PC-3 (cell line): ENCODE data around the gene RRAGC. TPM values are rescaled to one million over a fixed set of nuclear protein-coding genes. Genes with fewer than 3 reads are reported as not detected.

ENCODE experiments used
- ATAC-seq: fragments of 200-7000 bp; cut with Tn5 transposase; 2 replicates; pipeline ENCODE4 v1.9.1; 2020; ENCODE audit warnings: mild to moderate bottlenecking, moderate library complexity
- BruUV-seq: library from RNA; stranded (reverse); fragments of 400-500 nt; replicated peaks from 2 replicates; lab custom pipeline; 2021; lab: Mats Ljungman, UMichigan
- CTCF ChIA-PET: fragments of 300-600 bp; sonication (Branson Sonifier 250); formaldehyde crosslinking; loops from one replicate; lab custom pipeline; 2022; ENCODE audit warnings: antibody characterized with exemption; lab: Charles Lee
- POLR2A ChIA-PET: fragments of 300-600 bp; sonication (Branson Sonifier 250); formaldehyde crosslinking; loops from one replicate; lab custom pipeline; 2022; ENCODE audit warnings: antibody characterized with exemption; ENCODE audit not compliant: unreplicated experiment; lab: Charles Lee
- DNase-seq: peaks from one replicate; pipeline ENCODE4 v3.0.0-alpha.2; 2015
- H2AFZ ChIP-seq: fragments of 300-600 bp; sonication (generic); 2 replicates; pipeline ENCODE4 v1.6.0; 2016; ENCODE audit warnings: antibody characterized with exemption, low read length
- H3F3A ChIP-seq: fragments of 300-600 bp; sonication (generic); one replicate; pipeline ENCODE4 v1.6.0; 2017; ENCODE audit warnings: antibody characterized with exemption, low read length, control low read depth, mild to moderate bottlenecking; ENCODE audit not compliant: unreplicated experiment
- H3K27ac ChIP-seq: fragments of 300-600 bp; sonication (generic); 2 replicates; pipeline ENCODE4 v1.5.1; 2016; ENCODE audit warnings: mild to moderate bottlenecking, low read length
- H3K27me3 ChIP-seq: fragments of 300-600 bp; sonication (generic); 2 replicates; pipeline ENCODE4 v1.6.1; 2016; ENCODE audit warnings: low read length, mixed read lengths
- H3K36me3 ChIP-seq: fragments of 300-600 bp; sonication (generic); 2 replicates; pipeline ENCODE4 v1.6.1; 2016; ENCODE audit warnings: low read depth, mixed run types, low read length, mixed read lengths
- H3K4me1 ChIP-seq: fragments of 300-600 bp; sonication (generic); 2 replicates; pipeline ENCODE4 v1.5.1; 2016; ENCODE audit warnings: low read length; ENCODE audit not compliant: insufficient read depth
- H3K4me2 ChIP-seq: fragments of 300-600 bp; sonication (generic); 2 replicates; pipeline ENCODE4 v1.6.0; 2016; ENCODE audit warnings: low read length
- H3K4me3 ChIP-seq: fragments of 300-600 bp; sonication (generic); 2 replicates; pipeline ENCODE4 v1.5.1; 2016; ENCODE audit warnings: mild to moderate bottlenecking, low read length, mixed read lengths
- H3K79me2 ChIP-seq: fragments of 300-600 bp; sonication (generic); 2 replicates; pipeline ENCODE4 v1.6.1; 2017; ENCODE audit warnings: low read length, mixed read lengths
- H3K9ac ChIP-seq: fragments of 300-600 bp; sonication (generic); 2 replicates; pipeline ENCODE4 v1.6.0; 2016; ENCODE audit warnings: mild to moderate bottlenecking, low read length
- H3K9me2 ChIP-seq: fragments of 300-600 bp; sonication (generic); replicated peaks from 2 replicates; pipeline ENCODE4 v1.6.1; 2016; ENCODE audit warnings: mixed run types, low read length, mixed read lengths
- H3K9me3 ChIP-seq: fragments of 300-600 bp; sonication (generic); 2 replicates; pipeline ENCODE4 v1.6.1; 2016; ENCODE audit warnings: low read length, mixed read lengths
- H4K20me1 ChIP-seq: fragments of 300-600 bp; sonication (generic); 2 replicates; pipeline ENCODE4 v1.6.1; 2016; ENCODE audit warnings: low read length, mixed read lengths
- EZH2 ChIP-seq: fragments of 300-600 bp; sonication (generic); IDR thresholded peaks from one replicate; pipeline ENCODE4 v1.6.1; 2017; ENCODE audit warnings: antibody characterized with exemption, mild to moderate bottlenecking, low read length; ENCODE audit not compliant: unreplicated experiment
- EZH2phosphoT487 ChIP-seq: fragments of 300-600 bp; sonication (generic); IDR thresholded peaks from 2 replicates; pipeline ENCODE4 v1.6.1; 2018; ENCODE audit warnings: mild to moderate bottlenecking, antibody characterized with exemption, low read length, borderline replicate concordance
- intact Hi-C: fragments of 100-400 bp; cut with micrococcal nuclease; formaldehyde crosslinking; loops from 2 replicates; pipeline ENCODE4 v1.9.0; 2023
- total RNA-seq: library from RNA; depleted of rRNA; stranded (reverse); fragments of >200 nt; gene quantifications from 2 replicates; pipeline ENCODE4 v1.2.3, GENCODE V29; 2014
- TF ChIP-seq, protein P1 (sequence below): fragments of 300-600 bp; sonication (generic); conservative IDR thresholded peaks from 2 replicates; pipeline ENCODE4 v1.5.1; 2017; ENCODE audit warnings: antibody characterized with exemption, low read depth, mild to moderate bottlenecking, low read length

The RRAGC gene
- total RNA-seq, 1 experiment from 2014 or later: 7.0 TPM

DNA sequence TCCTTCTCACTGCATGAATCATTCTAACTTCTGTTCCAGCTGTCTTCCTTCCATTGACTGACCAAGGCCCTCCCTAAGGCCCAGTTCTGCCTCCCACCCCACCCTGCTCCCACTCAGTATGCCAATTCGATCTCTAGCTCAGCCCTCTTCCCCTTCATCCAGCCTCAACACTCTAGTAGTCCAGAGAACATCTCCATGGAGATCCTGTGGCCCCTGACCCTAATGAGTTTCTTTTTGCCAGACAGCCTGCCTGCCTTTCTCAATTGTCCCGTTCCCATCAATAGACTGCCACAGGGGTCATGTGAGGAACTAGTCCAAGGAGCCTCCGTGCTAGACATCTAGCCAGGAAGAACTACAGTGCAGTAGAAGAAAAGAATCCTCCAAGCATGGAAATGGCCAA is 26.4 kb downstream of the RRAGC start:
- no peaks in the 10 kb centered on the region for H3K79me2 ChIP-seq
- no peaks in the 10 kb centered on the region for H3F3A ChIP-seq
- peaks cover under 1% of the 10 kb centered on the region; the same call in 1 of the 2 replicates for H3K36me3 ChIP-seq
- CTCF ChIA-PET: interaction anchor here (0.6 kb wide), 1 partner anchor 1148 kb away, joined by 3 read pairs; no protein-coding TSS in a partner anchor
- intact Hi-C loops: no loop called here
- DNase-seq: no peak
- BruUV-seq: no TSS peak
- H3K27me3 ChIP-seq: peaks cover 34% of the 10 kb centered on the region
- H4K20me1 ChIP-seq: no peaks in the 10 kb centered on the region
- H3K4me3 ChIP-seq: no peak overlapping the region
- no peak for ATAC-seq
- no peaks in the 10 kb centered on the region for H3K9me2 ChIP-seq
- H3K27ac ChIP-seq: no peak overlapping the region
- TF ChIP-seq, protein P1, sequence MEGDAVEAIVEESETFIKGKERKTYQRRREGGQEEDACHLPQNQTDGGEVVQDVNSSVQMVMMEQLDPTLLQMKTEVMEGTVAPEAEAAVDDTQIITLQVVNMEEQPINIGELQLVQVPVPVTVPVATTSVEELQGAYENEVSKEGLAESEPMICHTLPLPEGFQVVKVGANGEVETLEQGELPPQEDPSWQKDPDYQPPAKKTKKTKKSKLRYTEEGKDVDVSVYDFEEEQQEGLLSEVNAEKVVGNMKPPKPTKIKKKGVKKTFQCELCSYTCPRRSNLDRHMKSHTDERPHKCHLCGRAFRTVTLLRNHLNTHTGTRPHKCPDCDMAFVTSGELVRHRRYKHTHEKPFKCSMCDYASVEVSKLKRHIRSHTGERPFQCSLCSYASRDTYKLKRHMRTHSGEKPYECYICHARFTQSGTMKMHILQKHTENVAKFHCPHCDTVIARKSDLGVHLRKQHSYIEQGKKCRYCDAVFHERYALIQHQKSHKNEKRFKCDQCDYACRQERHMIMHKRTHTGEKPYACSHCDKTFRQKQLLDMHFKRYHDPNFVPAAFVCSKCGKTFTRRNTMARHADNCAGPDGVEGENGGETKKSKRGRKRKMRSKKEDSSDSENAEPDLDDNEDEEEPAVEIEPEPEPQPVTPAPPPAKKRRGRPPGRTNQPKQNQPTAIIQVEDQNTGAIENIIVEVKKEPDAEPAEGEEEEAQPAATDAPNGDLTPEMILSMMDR: no peak
- TF ChIP-seq EZH2: no peak
- TF ChIP-seq EZH2phosphoT487: no peak
- no peaks in the 10 kb centered on the region for H3K4me1 ChIP-seq
- H3K9me3 ChIP-seq: no peaks in the 10 kb centered on the region
- no peak overlapping the region for H3K4me2 ChIP-seq
- H2AFZ ChIP-seq: no peak overlapping the region
- POLR2A ChIA-PET: no interaction called here
- H3K9ac ChIP-seq: no peak overlapping the region

DNA sequence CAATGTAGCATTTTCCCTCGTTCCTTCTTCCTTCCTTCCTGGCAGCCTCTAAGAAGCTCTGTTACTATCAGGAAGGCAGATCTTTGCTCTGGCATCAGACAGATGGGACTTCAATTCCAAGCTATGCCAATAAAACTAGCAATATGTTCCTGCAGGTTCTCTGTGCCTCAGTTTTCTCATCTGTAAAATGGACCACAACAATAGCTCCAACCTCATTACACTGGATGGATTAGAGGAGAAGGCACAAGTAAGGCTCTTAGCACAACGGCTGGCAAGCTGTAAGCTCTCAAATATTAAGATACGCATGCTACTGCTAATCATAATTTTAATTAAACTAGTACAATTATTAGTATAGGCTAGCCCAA is 27.2 kb downstream of the RRAGC start:
- H3K79me2 ChIP-seq: no peaks in the 10 kb centered on the region
- H3K4me2 ChIP-seq: no peak overlapping the region
- no peak overlapping the region for H3K4me3 ChIP-seq
- H3F3A ChIP-seq: no peaks in the 10 kb centered on the region
- H3K27me3 ChIP-seq: peaks cover 41% of the 10 kb centered on the region
- TF ChIP-seq, protein P1: no peak
- no peaks in the 10 kb centered on the region for H3K4me1 ChIP-seq
- H4K20me1 ChIP-seq: no peaks in the 10 kb centered on the region
- ATAC-seq (no peak), DNase-seq (no peak)
- H3K36me3 ChIP-seq: no peaks in the 10 kb centered on the region
- H2AFZ ChIP-seq: no peak overlapping the region
- BruUV-seq: no TSS peak
- ChIA-PET CTCF (interaction anchor here (0.5 to 0.6 kb wide), 2 partner anchors 792 to 1759 kb away, joined by 3 to 7 read pairs; no protein-coding TSS in a partner anchor), POLR2A (interaction anchor here (0.7 kb wide), 1 partner anchor 761 kb away, joined by 3 read pairs; no protein-coding TSS in a partner anchor)
- H3K27ac ChIP-seq: no peak overlapping the region
- H3K9me2 ChIP-seq: no peaks in the 10 kb centered on the region
- intact Hi-C loops: no loop called here
- no peak overlapping the region for H3K9ac ChIP-seq
- no peaks in the 10 kb centered on the region for H3K9me3 ChIP-seq

DNA sequence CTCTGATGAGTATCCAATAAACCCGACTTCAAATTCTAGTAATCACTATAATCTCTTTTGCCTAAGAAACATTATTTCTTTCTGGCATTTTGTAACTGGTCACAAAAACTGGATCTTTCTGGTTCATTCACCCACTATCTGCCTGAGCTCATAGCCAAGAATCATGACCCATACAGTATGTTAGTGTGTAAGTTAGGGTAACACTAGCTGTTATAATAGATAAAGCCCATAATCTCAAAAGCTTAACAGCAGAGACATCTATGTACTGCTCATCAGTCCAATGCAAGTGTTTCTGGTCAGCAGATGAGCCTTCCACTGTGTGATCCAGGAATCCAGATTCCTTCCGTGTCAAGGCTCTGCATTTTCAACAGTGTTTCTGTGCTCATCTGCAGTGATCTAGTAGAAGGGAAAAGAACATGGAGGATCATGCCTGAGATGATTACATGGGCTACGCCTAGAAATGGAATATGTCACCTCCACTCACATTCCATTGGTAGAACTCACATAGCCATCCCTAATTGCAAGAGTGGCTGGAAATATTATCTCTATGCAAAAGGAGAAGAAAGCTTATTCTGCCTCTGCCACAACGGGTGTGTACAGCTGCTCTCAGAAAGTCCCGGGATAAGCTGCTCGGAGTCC is 27.7 kb downstream of the RRAGC start:
- Histone ChIP-seq H3K9ac (no peak overlapping the region), H4K20me1 (no peaks in the 10 kb centered on the region), H3K4me3 (no peak overlapping the region), H3K9me3 (no peaks in the 10 kb centered on the region), H3K4me2 (no peak overlapping the region), H3F3A (no peaks in the 10 kb centered on the region), H2AFZ (no peak overlapping the region), H3K9me2 (no peaks in the 10 kb centered on the region), H3K4me1 (no peaks in the 10 kb centered on the region), H3K79me2 (no peaks in the 10 kb centered on the region), H3K36me3 (no peaks in the 10 kb centered on the region), H3K27ac (no peak overlapping the region), H3K27me3 (peaks cover 45% of the 10 kb centered on the region)
- no TSS peak for BruUV-seq
- no peak for TF ChIP-seq EZH2phosphoT487
- TF ChIP-seq EZH2: no peak
- TF ChIP-seq, protein P1: no peak
- POLR2A ChIA-PET: no interaction called here
- DNase-seq (no peak), ATAC-seq (no peak)
- intact Hi-C loops: no loop called here
- CTCF ChIA-PET: interaction anchor here (0.6 kb wide), 1 partner anchor 791 kb away, joined by 7 read pairs; no protein-coding TSS in a partner anchor
